ENCODE results near the gene RAB36. TPM values are rescaled to one million over a fixed set of nuclear protein-coding genes. Genes with fewer than 3 reads are reported as not detected.

Gene RAB36
- polyA plus RNA-seq, 4 donors: 0.27 to 1.7 (median 0.92) TPM; not detected in 1

DNA sequence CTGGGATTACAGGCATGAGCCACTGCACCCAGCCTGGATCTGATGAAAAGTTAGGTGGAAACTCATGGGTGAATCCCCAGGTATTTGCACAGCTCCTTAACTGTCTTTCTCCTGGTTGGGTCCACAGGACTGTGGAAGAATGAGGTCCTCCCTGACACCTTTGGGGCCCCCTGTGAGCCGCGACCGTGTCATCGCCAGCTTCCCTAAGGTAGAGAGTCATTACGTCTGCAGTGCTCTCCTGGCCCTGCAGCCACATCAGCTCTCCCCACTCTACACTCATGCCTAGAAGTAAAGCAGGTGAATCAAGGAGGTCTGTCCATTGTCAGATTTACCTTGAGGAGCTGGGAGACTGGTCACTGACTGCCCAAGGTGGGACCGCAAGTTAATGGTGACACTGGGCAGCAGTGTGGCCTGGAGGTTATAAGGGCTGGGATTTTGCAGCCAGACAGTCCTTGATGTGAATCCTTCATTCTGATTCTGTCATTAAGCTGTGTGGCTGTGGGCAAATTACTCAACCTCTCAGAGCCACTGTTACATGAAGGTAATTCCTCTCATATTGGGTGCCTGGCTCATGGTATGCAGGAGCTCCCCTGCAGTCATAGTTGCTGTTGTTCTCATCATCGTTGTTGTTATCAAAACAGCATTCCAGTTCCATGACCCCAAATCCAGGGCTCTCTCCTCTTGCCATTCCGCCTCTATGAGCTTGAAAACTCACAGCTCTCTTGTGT lies 1.4 kb downstream of the RAB36 start:
- H3K4me3 ChIP-seq (ENCODE audit: low read depth in 1 of 3, low read length in 3 of 3): no peak overlapping the region
- H3K9me3 ChIP-seq (ENCODE audit: control insufficient read depth in 2 of 2, insufficient read depth in 1 of 2, low read depth in 1 of 2, low read length in 1 of 2): no peaks in the 10 kb centered on the region
- 75 to 77% (median 77%) methylated on average over 8 of the region's 8 CpGs for WGBS, 3 donors

DNA sequence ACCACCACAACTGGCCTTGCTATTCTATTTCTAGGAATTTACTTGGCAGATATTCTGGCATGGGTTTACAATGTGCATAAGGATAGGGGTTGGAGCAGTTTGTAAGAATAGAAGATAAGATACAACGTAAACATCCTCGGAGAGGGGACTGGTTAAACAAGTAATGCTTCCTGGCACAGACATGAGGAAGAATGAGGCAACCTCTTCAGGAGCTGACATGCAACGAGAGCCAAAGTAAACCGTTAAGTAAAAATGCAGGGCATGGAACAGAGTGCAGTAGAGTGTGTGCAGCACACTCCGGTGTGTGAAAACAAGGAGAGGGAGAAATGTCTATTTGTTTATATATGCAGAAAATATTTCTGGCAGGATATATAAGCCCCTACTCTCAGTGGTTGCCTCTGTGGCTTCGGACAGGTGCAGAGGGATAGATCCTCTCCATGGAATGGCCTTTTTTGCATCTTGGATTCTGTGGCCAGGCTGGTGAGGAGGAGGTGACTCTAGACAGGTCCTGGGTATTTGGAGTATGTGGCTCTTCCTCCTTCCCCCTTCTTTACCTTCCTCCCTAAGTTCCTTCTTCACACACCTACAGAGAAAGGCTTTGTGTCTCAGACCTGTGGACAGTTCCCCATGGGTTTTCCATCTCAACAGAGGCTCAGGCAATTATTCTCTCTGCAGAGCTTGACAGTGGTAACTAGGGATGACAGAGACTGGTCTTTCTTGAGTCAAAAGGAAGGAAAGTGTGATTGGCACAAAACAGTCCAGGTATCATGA lies 2.5 kb downstream of the RAB36 start:
- Histone ChIP-seq H3K4me1 (ENCODE audit: control insufficient read depth in 3 of 3, insufficient read depth in 2 of 3, low read depth in 1 of 3, low read length in 2 of 3) (peaks cover 3 to 16% (median 4%) of the 10 kb centered on the region in 3 donors), H3K36me3 (ENCODE audit: control insufficient read depth in 3 of 3, insufficient read depth in 2 of 3, low read depth in 1 of 3, low read length in 3 of 3) (peaks cover 0 to 5% (median 0%) of the 10 kb centered on the region in 3 donors), H3K4me3 (ENCODE audit: low read depth in 1 of 3, low read length in 3 of 3) (no peak overlapping the region), H3K9me3 (ENCODE audit: control insufficient read depth in 2 of 2, insufficient read depth in 1 of 2, low read depth in 1 of 2, low read length in 1 of 2) (no peaks in the 10 kb centered on the region), H3K27ac (ENCODE audit: low read depth in 1 of 3, low read length in 2 of 3) (no peak overlapping the region), H3K27me3 (ENCODE audit: control insufficient read depth in 3 of 3, insufficient read depth in 3 of 3, low read length in 3 of 3) (no peaks in the 10 kb centered on the region)
- DNase-seq (peak in 1 of 2 donors; percentile 36), FAIRE-seq (no peak)
- WGBS, 3 donors: 13 to 33% (median 25%) methylated on average over 6 of the region's 6 CpGs

More for the DNA sequence above, 1.4 kb downstream of the RAB36 start:
- Histone ChIP-seq H3K36me3 (ENCODE audit: control insufficient read depth in 3 of 3, insufficient read depth in 2 of 3, low read depth in 1 of 3, low read length in 3 of 3) (peaks cover 0 to 3% (median 0%) of the 10 kb centered on the region in 3 donors), H3K4me1 (ENCODE audit: control insufficient read depth in 3 of 3, insufficient read depth in 2 of 3, low read depth in 1 of 3, low read length in 2 of 3) (peaks cover 3 to 24% (median 4%) of the 10 kb centered on the region in 3 donors), H3K27me3 (ENCODE audit: control insufficient read depth in 3 of 3, insufficient read depth in 3 of 3, low read length in 3 of 3) (no peaks in the 10 kb centered on the region), H3K27ac (ENCODE audit: low read depth in 1 of 3, low read length in 2 of 3) (no peak overlapping the region)
- DNase-seq (no peak), FAIRE-seq (no peak)

DNA sequence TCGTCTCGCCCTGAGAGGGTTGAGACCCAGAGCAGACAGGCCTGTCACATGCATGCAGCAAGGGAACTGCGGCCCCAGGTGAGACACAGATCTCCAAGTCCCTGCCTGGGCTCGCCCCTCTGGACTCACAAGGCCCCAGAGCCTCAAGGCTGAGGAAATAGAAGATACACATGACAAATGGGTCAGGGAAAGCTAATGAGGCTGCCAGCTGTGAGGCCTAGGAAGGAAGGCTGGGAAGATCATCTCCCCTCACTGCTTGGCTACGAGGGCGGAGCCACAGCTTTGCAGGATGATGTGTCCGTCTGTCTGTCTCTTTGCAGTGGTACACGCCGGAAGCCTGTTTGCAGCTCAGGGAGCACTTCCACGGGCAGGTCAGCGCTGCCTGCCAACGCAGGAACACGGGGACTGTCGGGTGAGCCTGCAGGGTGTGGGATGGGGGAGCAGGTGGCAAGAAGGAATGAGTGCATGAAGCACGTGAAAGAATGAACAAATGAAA lies 4.5 kb downstream of the RAB36 start:
- WGBS, 3 donors: 80 to 88% (median 84%) methylated on average over 15 of the region's 15 CpGs
- H3K36me3 ChIP-seq (ENCODE audit: control insufficient read depth in 3 of 3, insufficient read depth in 2 of 3, low read depth in 1 of 3, low read length in 3 of 3): peaks cover 0 to 14% (median 0%) of the 10 kb centered on the region in 3 donors
- FAIRE-seq (no peak), DNase-seq (no peak)
- no peaks in the 10 kb centered on the region for H3K27me3 ChIP-seq (ENCODE audit: control insufficient read depth in 3 of 3, insufficient read depth in 3 of 3, low read length in 3 of 3)
- H3K4me3 ChIP-seq (ENCODE audit: low read depth in 1 of 3, low read length in 3 of 3): no peak overlapping the region
- peaks cover 0 to 10% (median 3%) of the 10 kb centered on the region in 3 donors for H3K4me1 ChIP-seq (ENCODE audit: control insufficient read depth in 3 of 3, insufficient read depth in 2 of 3, low read depth in 1 of 3, low read length in 2 of 3)
- no peak overlapping the region for H3K27ac ChIP-seq (ENCODE audit: low read depth in 1 of 3, low read length in 2 of 3)
- H3K9me3 ChIP-seq (ENCODE audit: control insufficient read depth in 2 of 2, insufficient read depth in 1 of 2, low read depth in 1 of 2, low read length in 1 of 2): no peaks in the 10 kb centered on the region

DNA sequence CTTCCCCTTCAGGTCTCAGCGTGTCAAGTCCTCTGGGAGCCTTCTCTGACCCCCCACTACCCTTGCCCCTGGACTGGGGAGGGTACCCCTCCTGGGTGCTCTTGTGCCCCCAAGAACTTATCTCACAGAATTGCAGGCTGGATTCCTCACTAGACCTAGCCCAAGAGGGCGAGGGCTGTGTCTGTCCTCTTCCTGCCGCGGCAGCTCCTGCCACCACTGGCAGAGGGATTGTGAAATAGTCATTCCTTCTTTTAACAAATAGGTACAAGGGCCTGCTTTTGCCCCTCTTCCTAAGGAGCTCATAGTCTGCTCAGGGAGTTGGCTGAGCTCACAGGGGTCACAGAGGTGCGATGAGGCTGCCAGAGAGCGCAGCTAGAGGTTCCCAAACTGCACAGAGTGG lies 5.5 kb downstream of the RAB36 start:
- H3K27me3 ChIP-seq (ENCODE audit: control insufficient read depth in 3 of 3, insufficient read depth in 3 of 3, low read length in 3 of 3): no peaks in the 10 kb centered on the region
- DNase-seq (no peak), FAIRE-seq (no peak)
- WGBS, 3 donors: 78 to 89% (median 83%) methylated on average over 6 of the region's 6 CpGs
- H3K9me3 ChIP-seq (ENCODE audit: control insufficient read depth in 2 of 2, insufficient read depth in 1 of 2, low read depth in 1 of 2, low read length in 1 of 2): no peaks in the 10 kb centered on the region
- peaks cover 0 to 3% (median under 1%) of the 10 kb centered on the region in 3 donors for H3K4me1 ChIP-seq (ENCODE audit: control insufficient read depth in 3 of 3, insufficient read depth in 2 of 3, low read depth in 1 of 3, low read length in 2 of 3)
- H3K4me3 ChIP-seq (ENCODE audit: low read depth in 1 of 3, low read length in 3 of 3): no peak overlapping the region
- H3K36me3 ChIP-seq (ENCODE audit: control insufficient read depth in 3 of 3, insufficient read depth in 2 of 3, low read depth in 1 of 3, low read length in 3 of 3): peaks cover 0 to 16% (median 0%) of the 10 kb centered on the region in 3 donors
- H3K27ac ChIP-seq (ENCODE audit: low read depth in 1 of 3, low read length in 2 of 3): no peak overlapping the region

DNA sequence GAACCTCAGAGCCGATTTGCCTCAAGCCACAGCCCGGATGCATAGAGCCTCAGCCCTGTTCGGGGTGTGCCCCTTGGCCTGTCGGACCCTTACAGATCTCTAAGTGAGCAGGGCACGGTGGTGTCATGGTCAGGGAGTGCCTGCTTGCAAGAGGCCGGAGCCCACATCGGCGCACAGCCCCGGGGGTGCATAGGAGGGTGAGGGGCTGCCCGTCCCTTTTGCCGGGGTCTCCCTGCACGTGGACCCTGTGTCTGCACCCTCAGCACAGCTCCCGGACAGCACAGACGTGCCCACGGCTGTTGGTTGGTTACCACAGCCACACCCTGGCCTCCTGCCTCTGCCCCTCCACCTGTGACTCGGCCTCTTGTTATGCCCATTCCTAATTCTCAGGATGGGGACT lies 6.5 kb downstream of the RAB36 start:
- 89 to 92% (median 89%) methylated on average over 16 of the region's 16 CpGs for WGBS, 3 donors
- H3K36me3 ChIP-seq (ENCODE audit: control insufficient read depth in 3 of 3, insufficient read depth in 2 of 3, low read depth in 1 of 3, low read length in 3 of 3): peaks cover 0 to 20% (median 0%) of the 10 kb centered on the region in 3 donors

DNA sequence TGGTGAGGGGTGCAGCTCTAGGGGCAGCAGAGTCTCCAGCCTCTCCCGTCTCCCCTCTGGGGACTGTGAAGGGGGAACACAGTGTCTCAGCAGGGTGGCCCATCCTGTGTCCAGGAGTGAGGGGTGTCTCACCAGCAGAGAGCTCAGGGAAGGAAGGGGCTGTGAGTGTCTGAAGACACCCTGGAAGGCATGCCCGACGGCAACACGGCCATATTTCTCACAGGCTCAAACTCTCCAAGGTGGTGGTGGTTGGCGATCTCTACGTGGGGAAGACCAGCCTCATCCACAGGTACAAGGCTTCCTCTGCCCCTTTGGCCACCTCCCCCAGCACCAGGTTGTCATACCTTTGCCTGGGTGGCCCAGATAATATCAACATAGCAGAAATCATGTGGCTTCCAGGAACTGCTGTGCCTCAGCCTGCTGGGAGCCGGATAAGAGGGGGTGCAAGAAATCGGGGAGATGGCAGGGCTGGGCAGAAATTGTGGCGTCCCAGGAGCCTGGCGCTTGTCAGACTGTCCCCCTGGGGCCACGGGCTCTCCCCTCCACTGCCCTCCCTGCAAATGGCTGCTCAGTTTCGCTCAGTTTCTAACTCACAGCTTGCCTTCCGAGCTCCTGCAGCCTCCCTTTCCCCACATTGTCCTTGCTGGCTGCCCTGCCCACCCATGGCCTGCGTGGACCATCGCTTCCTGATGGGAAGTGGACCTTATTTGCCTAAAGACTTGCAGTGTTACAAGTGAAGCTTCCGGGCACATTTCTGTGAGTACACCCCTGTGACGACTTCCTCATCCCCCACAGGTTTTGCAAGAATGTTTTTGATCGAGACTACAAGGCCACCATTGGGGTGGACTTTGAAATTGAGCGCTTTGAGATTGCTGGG lies 7.2 kb downstream of the RAB36 start:
- Histone ChIP-seq H3K4me1 (ENCODE audit: control insufficient read depth in 3 of 3, insufficient read depth in 2 of 3, low read depth in 1 of 3, low read length in 2 of 3) (no peaks in the 10 kb centered on the region), H3K4me3 (ENCODE audit: low read depth in 1 of 3, low read length in 3 of 3) (no peak overlapping the region), H3K9me3 (ENCODE audit: control insufficient read depth in 2 of 2, insufficient read depth in 1 of 2, low read depth in 1 of 2, low read length in 1 of 2) (no peaks in the 10 kb centered on the region), H3K36me3 (ENCODE audit: control insufficient read depth in 3 of 3, insufficient read depth in 2 of 3, low read depth in 1 of 3, low read length in 3 of 3) (peaks cover 0 to 20% (median 0%) of the 10 kb centered on the region in 3 donors), H3K27ac (ENCODE audit: low read depth in 1 of 3, low read length in 2 of 3) (no peak overlapping the region), H3K27me3 (ENCODE audit: control insufficient read depth in 3 of 3, insufficient read depth in 3 of 3, low read length in 3 of 3) (no peaks in the 10 kb centered on the region)
- FAIRE-seq (no peak), DNase-seq (no peak)
- WGBS, 3 donors: 83 to 87% (median 85%) methylated on average over 19 of the region's 19 CpGs

More for the DNA sequence above, 6.5 kb downstream of the RAB36 start:
- no peak overlapping the region for H3K27ac ChIP-seq (ENCODE audit: low read depth in 1 of 3, low read length in 2 of 3)
- no peaks in the 10 kb centered on the region for H3K9me3 ChIP-seq (ENCODE audit: control insufficient read depth in 2 of 2, insufficient read depth in 1 of 2, low read depth in 1 of 2, low read length in 1 of 2)
- no peak for FAIRE-seq
- H3K27me3 ChIP-seq (ENCODE audit: control insufficient read depth in 3 of 3, insufficient read depth in 3 of 3, low read length in 3 of 3): no peaks in the 10 kb centered on the region
- H3K4me1 ChIP-seq (ENCODE audit: control insufficient read depth in 3 of 3, insufficient read depth in 2 of 3, low read depth in 1 of 3, low read length in 2 of 3): no peaks in the 10 kb centered on the region
- H3K4me3 ChIP-seq (ENCODE audit: low read depth in 1 of 3, low read length in 3 of 3): no peak overlapping the region
- no peak for DNase-seq

DNA sequence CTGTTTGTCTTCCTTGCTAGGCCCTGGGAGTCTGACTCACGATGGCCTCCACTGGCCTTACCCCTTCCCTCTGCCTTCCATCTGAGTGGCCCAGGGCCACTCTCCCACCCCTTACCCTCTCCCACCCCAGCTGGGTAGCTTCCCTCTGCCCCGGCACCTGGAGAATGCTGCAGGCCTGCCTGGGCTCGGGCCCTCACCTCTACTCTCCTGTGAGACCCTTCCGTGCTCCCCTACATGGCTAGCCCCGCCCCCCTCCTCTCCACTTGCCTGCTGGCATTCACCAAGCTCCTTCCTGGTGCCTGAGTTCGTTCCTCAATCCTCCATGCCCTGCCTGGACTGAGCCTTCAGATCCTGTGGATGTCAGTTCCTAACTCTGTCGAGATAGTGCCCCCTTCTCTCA lies 8.7 kb downstream of the RAB36 start:
- DNase-seq (no peak), FAIRE-seq (no peak)
- H3K27ac ChIP-seq (ENCODE audit: low read depth in 1 of 3, low read length in 2 of 3): no peak overlapping the region
- no peaks in the 10 kb centered on the region for H3K27me3 ChIP-seq (ENCODE audit: control insufficient read depth in 3 of 3, insufficient read depth in 3 of 3, low read length in 3 of 3)
- no peak overlapping the region for H3K4me3 ChIP-seq (ENCODE audit: low read depth in 1 of 3, low read length in 3 of 3)
- 76 to 83% (median 81%) methylated on average over 7 of the region's 7 CpGs for WGBS, 3 donors
- H3K36me3 ChIP-seq (ENCODE audit: control insufficient read depth in 3 of 3, insufficient read depth in 2 of 3, low read depth in 1 of 3, low read length in 3 of 3): peaks cover 0 to 20% (median 0%) of the 10 kb centered on the region in 3 donors
- no peaks in the 10 kb centered on the region for H3K4me1 ChIP-seq (ENCODE audit: control insufficient read depth in 3 of 3, insufficient read depth in 2 of 3, low read depth in 1 of 3, low read length in 2 of 3)
- no peaks in the 10 kb centered on the region for H3K9me3 ChIP-seq (ENCODE audit: control insufficient read depth in 2 of 2, insufficient read depth in 1 of 2, low read depth in 1 of 2, low read length in 1 of 2)

DNA sequence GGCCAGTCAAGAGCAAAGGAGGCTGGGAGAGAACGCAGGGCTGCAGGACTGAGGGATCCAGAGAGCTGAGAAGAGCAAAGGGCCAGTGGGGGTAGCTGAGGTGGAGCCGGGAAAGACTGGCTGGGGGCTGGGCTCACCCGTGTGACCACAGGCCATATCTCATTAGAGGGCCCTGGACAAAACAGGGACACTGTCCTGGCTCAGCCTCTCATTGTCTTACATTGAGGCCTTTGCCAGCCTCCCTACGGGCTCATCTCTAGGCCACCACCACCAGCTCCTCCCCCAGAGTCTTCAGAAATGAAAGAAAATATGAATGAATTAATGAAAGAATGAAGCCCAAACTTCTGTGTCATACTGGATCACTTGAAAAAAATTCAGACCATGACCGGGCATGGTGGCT lies 9.2 kb downstream of the RAB36 start:
- Histone ChIP-seq H3K27ac (ENCODE audit: low read depth in 1 of 3, low read length in 2 of 3) (no peak overlapping the region), H3K27me3 (ENCODE audit: control insufficient read depth in 3 of 3, insufficient read depth in 3 of 3, low read length in 3 of 3) (no peaks in the 10 kb centered on the region), H3K9me3 (ENCODE audit: control insufficient read depth in 2 of 2, insufficient read depth in 1 of 2, low read depth in 1 of 2, low read length in 1 of 2) (no peaks in the 10 kb centered on the region), H3K4me3 (ENCODE audit: low read depth in 1 of 3, low read length in 3 of 3) (no peak overlapping the region), H3K36me3 (ENCODE audit: control insufficient read depth in 3 of 3, insufficient read depth in 2 of 3, low read depth in 1 of 3, low read length in 3 of 3) (peaks cover 0 to 20% (median 0%) of the 10 kb centered on the region in 3 donors), H3K4me1 (ENCODE audit: control insufficient read depth in 3 of 3, insufficient read depth in 2 of 3, low read depth in 1 of 3, low read length in 2 of 3) (no peaks in the 10 kb centered on the region)
- no peak for DNase-seq
- FAIRE-seq: no peak
- WGBS, 3 donors: 87 to 91% (median 88%) methylated on average over 5 of the region's 5 CpGs

Data from small intestine (tissue), 7 donors.